ENCODE results near the gene PCSK2.

The PCSK2 gene

GRCh38 chr20:17457079-17457478 is 230.2 kb downstream of the PCSK2 start:
- H3K36me3 ChIP-seq (replicated peaks; ENCODE audit: insufficient read depth, low read length), result no peaks in the 10 kb centered on the region
- no peaks in the 10 kb centered on the region for H3K79me2 ChIP-seq (ENCODE audit: low read length)
- H4K20me1 ChIP-seq (ENCODE audit: insufficient read depth, low read length), result no peaks in the 10 kb centered on the region
- DNase-seq, result no peak
- no peaks in the 10 kb centered on the region for H3F3A ChIP-seq (ENCODE audit: insufficient read depth, low read length)
- H3K4me1 ChIP-seq (ENCODE audit: low read length), result peaks cover 4% of the 10 kb centered on the region; the same call in 1 of the 2 replicates
- no peaks in the 10 kb centered on the region for H3K9me2 ChIP-seq (replicated peaks; ENCODE audit: insufficient read depth, low read length)
- H3K27me3 ChIP-seq (replicated peaks; ENCODE audit: insufficient read depth, low read length), result no peaks in the 10 kb centered on the region
- H2AFZ ChIP-seq (ENCODE audit: low read length), result no peak overlapping the region
- H3K27ac ChIP-seq (ENCODE audit: low read length), result no peak overlapping the region
- TF ChIP-seq EZH2 (optimal IDR thresholded peaks at IDR 0.05; ENCODE audit: low read depth, low read length), result no peak
- TF ChIP-seq CTCF (IDR thresholded peaks at IDR 0.05; ENCODE audit: low read length), result no peak
- TF ChIP-seq EZH2phosphoT487 (IDR thresholded peaks at IDR 0.05; ENCODE audit: low read length), result no peak
- no peaks in the 10 kb centered on the region for H3K9me3 ChIP-seq (replicated peaks; ENCODE audit: insufficient read depth, low read length)
- H3K4me2 ChIP-seq (ENCODE audit: low read depth, low read length), result no peak overlapping the region
- no peak overlapping the region for H3K9ac ChIP-seq (ENCODE audit: low read length)
- no peak overlapping the region for H3K4me3 ChIP-seq (ENCODE audit: low read length)

GRCh38 chr20:17457588-17458190 is 230.8 kb downstream of the PCSK2 start:
- Histone ChIP-seq H3K79me2 (ENCODE audit: low read length) (no peaks in the 10 kb centered on the region), H3K36me3 (replicated peaks; ENCODE audit: insufficient read depth, low read length) (no peaks in the 10 kb centered on the region), H3K4me2 (ENCODE audit: low read depth, low read length) (no peak overlapping the region), H3K4me1 (ENCODE audit: low read length) (peaks cover 4% of the 10 kb centered on the region; the same call in 1 of the 2 replicates), H3K9ac (ENCODE audit: low read length) (no peak overlapping the region), H2AFZ (ENCODE audit: low read length) (no peak overlapping the region), H3K27me3 (replicated peaks; ENCODE audit: insufficient read depth, low read length) (no peaks in the 10 kb centered on the region), H3K9me3 (replicated peaks; ENCODE audit: insufficient read depth, low read length) (no peaks in the 10 kb centered on the region), H3K4me3 (ENCODE audit: low read length) (no peak overlapping the region), H3K27ac (ENCODE audit: low read length) (no peak overlapping the region), H3F3A (ENCODE audit: insufficient read depth, low read length) (no peaks in the 10 kb centered on the region), H4K20me1 (ENCODE audit: insufficient read depth, low read length) (no peaks in the 10 kb centered on the region), H3K9me2 (replicated peaks; ENCODE audit: insufficient read depth, low read length) (no peaks in the 10 kb centered on the region)
- TF ChIP-seq EZH2phosphoT487 (IDR thresholded peaks at IDR 0.05; ENCODE audit: low read length) (no peak), CTCF (IDR thresholded peaks at IDR 0.05; ENCODE audit: low read length) (no peak), EZH2 (optimal IDR thresholded peaks at IDR 0.05; ENCODE audit: low read depth, low read length) (no peak)
- DNase-seq, result no peak

- peak overlapping the region; percentile 67 for H2AFZ ChIP-seq (ENCODE audit: low read length)
- DNase-seq, result peak; percentile 44
These were observed 233.3 kb downstream of the PCSK2 start for GRCh38 chr20:17460119-17460518.

More at GRCh38 chr20:17460119-17460518, 233.3 kb downstream of the PCSK2 start:
- Histone ChIP-seq H3K79me2 (ENCODE audit: low read length) (no peaks in the 10 kb centered on the region), H3K9me2 (replicated peaks; ENCODE audit: insufficient read depth, low read length) (no peaks in the 10 kb centered on the region), H3K9me3 (replicated peaks; ENCODE audit: insufficient read depth, low read length) (no peaks in the 10 kb centered on the region), H3K4me2 (ENCODE audit: low read depth, low read length) (no peak overlapping the region), H3K27ac (ENCODE audit: low read length) (no peak overlapping the region), H4K20me1 (ENCODE audit: insufficient read depth, low read length) (no peaks in the 10 kb centered on the region), H3K27me3 (replicated peaks; ENCODE audit: insufficient read depth, low read length) (no peaks in the 10 kb centered on the region), H3K4me1 (ENCODE audit: low read length) (peaks cover 4% of the 10 kb centered on the region; the same call in 1 of the 2 replicates), H3F3A (ENCODE audit: insufficient read depth, low read length) (no peaks in the 10 kb centered on the region), H3K9ac (ENCODE audit: low read length) (no peak overlapping the region), H3K36me3 (replicated peaks; ENCODE audit: insufficient read depth, low read length) (no peaks in the 10 kb centered on the region), H3K4me3 (ENCODE audit: low read length) (0 out of 2 replicates have a peak overlapping the region, but pooled peaks have one; percentile 18)
- TF ChIP-seq EZH2phosphoT487 (IDR thresholded peaks at IDR 0.05; ENCODE audit: low read length) (no peak), CTCF (IDR thresholded peaks at IDR 0.05; ENCODE audit: low read length) (no peak), EZH2 (optimal IDR thresholded peaks at IDR 0.05; ENCODE audit: low read depth, low read length) (no peak)
